Gastrocnemius medialis (tissue), 4 donors: Measurements from ENCODE around the gene PTPRN2. TPM values are rescaled to one million over a fixed set of nuclear protein-coding genes. Genes with fewer than 3 reads are reported as not detected.

Source experiments
- ATAC-seq, 2 donors: fragments of 150-250 bp; one replicate each; pipeline ENCODE4 v1.9.1; 2016
- DNase-seq, 2 donors: peaks; one replicate each; pipeline ENCODE4 v3.0.0-alpha.2; 2019
- H3K27ac ChIP-seq, 4 donors: fragments of 200-600 bp; sonication (generic); 1 replicate in 1 of 4; 2 replicates in 3 of 4; pipeline ENCODE4 v1.5.1; 2016 to 2018; ENCODE audit warnings: mild to moderate bottlenecking in 2 of 4, moderate library complexity in 1 of 4
- H3K27me3 ChIP-seq, 3 donors: fragments of 200-600 bp; sonication (generic) in 2 of 3; 1 replicate in 1 of 3; 2 replicates in 2 of 3; pipeline versions ENCODE4 v1.5.1 to v1.6.0; 2016 to 2019; ENCODE audit warnings: mild to moderate bottlenecking in 1 of 3, moderate library complexity in 1 of 3
- H3K36me3 ChIP-seq, 2 donors: fragments of 200-600 bp; sonication (generic) in 1 of 2; one replicate each; pipeline ENCODE4 v1.5.1; 2017 to 2018
- H3K4me1 ChIP-seq, 2 donors: fragments of 200-600 bp; sonication (generic) in 1 of 2; one replicate each; pipeline ENCODE4 v1.5.1; 2016 to 2017; ENCODE audit warnings: mild to moderate bottlenecking in 2 of 2
- H3K4me3 ChIP-seq, 4 donors: fragments of 200-600 bp; sonication (generic) in 3 of 4; 1 replicate in 1 of 4; 2 replicates in 3 of 4; pipeline ENCODE4 v1.5.1; 2016 to 2019; ENCODE audit warnings: mild to moderate bottlenecking in 2 of 4
- H3K9me3 ChIP-seq, 3 donors: fragments of 200-600 bp; sonication (generic) in 2 of 3; 1 replicate in 1 of 3; 2 replicates in 2 of 3; pipeline ENCODE4 v1.5.1; 2016 to 2019
- CTCF ChIP-seq, 5 experiments: fragments of 450-650 bp in 3 of 5; fragments of 200-600 bp in 2 of 5; sonication (generic) in 2 of 5; IDR thresholded peaks in 4 of 5; conservative IDR thresholded peaks in 1 of 5; 1 replicate in 4 of 5; 2 replicates in 1 of 5; pipeline ENCODE4 v1.5.1; 2016 to 2019; ENCODE audit warnings: antibody characterized with exemption in 5 of 5, mild to moderate bottlenecking in 3 of 5, moderate library complexity in 3 of 5
- POLR2A ChIP-seq, 2 donors: fragments of 450-650 bp; IDR thresholded peaks; one replicate each; pipeline ENCODE4 v1.6.1; 2017; ENCODE audit warnings: antibody characterized with exemption in 2 of 2, mild to moderate bottlenecking in 2 of 2, moderate library complexity in 2 of 2
- in situ Hi-C, 4 donors: fragments of 200-750 bp; cut with MboI; loops; one replicate each; pipeline versions ENCODE4 v1.15.0 to v1.8.0; 2017; ENCODE audit warnings: low sequenced_read_pairs in 4 of 4
- intact Hi-C: fragments of 100-400 bp; cut with DNase I; formaldehyde crosslinking; loops from one replicate; pipeline ENCODE4 v1.15.1; 2023; ENCODE audit warnings: low total_unique reads
- total RNA-seq, 4 donors: library from RNA; depleted of rRNA; stranded (reverse); fragments of >200 nt; gene quantifications; one replicate each; pipeline versions ENCODE4 v1.1.0 to v1.2.3, GENCODE V29; 2016

Gene PTPRN2
- total RNA-seq, 4 donors from 2014 or later: 0.66 to 0.85 (median 0.81) TPM

- Histone ChIP-seq H3K4me1 (no peaks in the 10 kb centered on the region), H3K4me3 (no peak overlapping the region), H3K27me3 (no peaks in the 10 kb centered on the region), H3K9me3 (no peaks in the 10 kb centered on the region), H3K36me3 (no peaks in the 10 kb centered on the region), H3K27ac (no peak overlapping the region)
- no peak for DNase-seq
- in situ Hi-C loops: loop anchor here in 1 of 4 donors (25.0 kb wide), 1 partner anchor 102 kb away; no protein-coding TSS in a partner anchor
- no peak for ATAC-seq
- intact Hi-C loops: no loop called here
- TF ChIP-seq CTCF (IDR thresholded peaks at IDR 0.05 in 4 of 5, conservative IDR thresholded peaks at IDR 0.05 in 1 of 5) (no peak), POLR2A (IDR thresholded peaks at IDR 0.05) (no peak)
Measured at GRCh38 chr7:158410720-158411119, 176.9 kb downstream of the PTPRN2 start.

- in situ Hi-C loops: loop anchor here in 1 of 4 donors (25.0 kb wide), 1 partner anchor 102 kb away; no protein-coding TSS in a partner anchor
- Histone ChIP-seq H3K9me3 (no peaks in the 10 kb centered on the region), H3K36me3 (no peaks in the 10 kb centered on the region), H3K4me3 (no peak overlapping the region), H3K4me1 (no peaks in the 10 kb centered on the region), H3K27ac (no peak overlapping the region), H3K27me3 (no peaks in the 10 kb centered on the region)
- ATAC-seq (no peak), DNase-seq (no peak)
- intact Hi-C loops: no loop called here
- TF ChIP-seq CTCF (IDR thresholded peaks at IDR 0.05 in 4 of 5, conservative IDR thresholded peaks at IDR 0.05 in 1 of 5): no peak
- TF ChIP-seq POLR2A (IDR thresholded peaks at IDR 0.05): no peak
Measured at GRCh38 chr7:158409816-158410330, 177.8 kb downstream of the PTPRN2 start.

GRCh38 chr7:158409120-158409519, 178.5 kb downstream of the PTPRN2 start:
- Histone ChIP-seq H3K4me3 (no peak overlapping the region), H3K4me1 (no peaks in the 10 kb centered on the region), H3K27me3 (no peaks in the 10 kb centered on the region), H3K27ac (no peak overlapping the region), H3K36me3 (no peaks in the 10 kb centered on the region), H3K9me3 (no peaks in the 10 kb centered on the region)
- in situ Hi-C loops: loop anchor here in 1 of 4 donors (25.0 kb wide), 1 partner anchor 103 kb away; no protein-coding TSS in a partner anchor
- DNase-seq (no peak), ATAC-seq (no peak)
- intact Hi-C loops: no loop called here
- no peak for TF ChIP-seq CTCF (IDR thresholded peaks at IDR 0.05 in 4 of 5, conservative IDR thresholded peaks at IDR 0.05 in 1 of 5)
- TF ChIP-seq POLR2A (IDR thresholded peaks at IDR 0.05): no peak

- DNase-seq: no peak
- H3K4me1 ChIP-seq: no peaks in the 10 kb centered on the region
- intact Hi-C loops (no loop called here), in situ Hi-C loops (loop anchor here in 1 of 4 donors (25.0 kb wide), 1 partner anchor 104 kb away; no protein-coding TSS in a partner anchor)
- no peak for ATAC-seq
- TF ChIP-seq POLR2A (IDR thresholded peaks at IDR 0.05): no peak
- TF ChIP-seq CTCF (IDR thresholded peaks at IDR 0.05 in 4 of 5, conservative IDR thresholded peaks at IDR 0.05 in 1 of 5): no peak
- no peak overlapping the region for H3K27ac ChIP-seq
- H3K36me3 ChIP-seq: no peaks in the 10 kb centered on the region
- no peaks in the 10 kb centered on the region for H3K9me3 ChIP-seq
- H3K27me3 ChIP-seq: no peaks in the 10 kb centered on the region
- H3K4me3 ChIP-seq: no peak overlapping the region
Measured at GRCh38 chr7:158408318-158408920, 179.2 kb downstream of the PTPRN2 start.
